ENCODE results near the gene SH3BGRL2.
A peak's percentile ranks its signal among the peaks of the same experiment; 100 is the strongest.

The SH3BGRL2 gene

DNA sequence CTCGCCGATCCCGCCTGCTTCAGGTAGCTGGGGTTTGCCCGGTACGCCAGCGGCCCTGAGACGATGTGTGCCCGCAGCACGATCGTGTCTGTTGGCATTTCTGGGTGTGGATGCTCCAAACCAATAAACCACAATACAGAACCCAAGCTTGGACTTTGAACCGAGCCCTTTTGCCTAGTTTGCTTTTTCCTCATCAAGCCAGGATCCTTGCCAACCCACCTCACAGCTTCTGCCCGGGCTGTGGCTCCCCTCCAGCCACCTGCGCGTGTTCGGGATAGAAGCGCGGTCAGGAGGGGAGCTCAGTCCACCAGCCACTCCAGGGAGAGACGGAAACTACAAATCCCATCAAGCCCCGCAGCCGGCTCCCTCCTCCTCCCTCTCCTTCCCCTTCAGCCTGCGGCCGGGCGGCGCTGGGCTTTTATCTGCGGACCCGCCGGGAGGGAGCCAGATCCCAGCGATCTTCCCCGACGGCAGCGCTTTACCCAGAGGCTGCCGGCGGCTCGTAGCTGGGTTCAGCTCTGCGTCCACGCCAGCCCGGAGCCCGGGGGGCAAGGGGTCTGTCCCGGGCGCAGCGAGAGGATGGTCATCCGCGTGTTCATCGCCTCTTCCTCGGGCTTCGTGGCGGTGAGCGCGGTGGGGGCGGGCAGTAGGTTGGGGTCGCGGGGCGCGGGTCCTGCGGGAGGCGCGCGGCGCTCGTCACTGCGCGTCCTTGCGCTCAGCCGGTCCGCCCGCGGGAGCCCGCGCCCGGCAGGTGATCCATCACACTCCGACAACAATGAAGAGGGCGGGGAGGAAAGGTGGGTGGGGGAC lies at the start of gene SH3BGRL2:
Gene SH3BGRL2 (plus strand): TSS at position 447 of the 810 bp plus-strand sequence. CDS start 133 bp downstream, at position 580.
- peak; percentile 50 for DNase-seq

DNA sequence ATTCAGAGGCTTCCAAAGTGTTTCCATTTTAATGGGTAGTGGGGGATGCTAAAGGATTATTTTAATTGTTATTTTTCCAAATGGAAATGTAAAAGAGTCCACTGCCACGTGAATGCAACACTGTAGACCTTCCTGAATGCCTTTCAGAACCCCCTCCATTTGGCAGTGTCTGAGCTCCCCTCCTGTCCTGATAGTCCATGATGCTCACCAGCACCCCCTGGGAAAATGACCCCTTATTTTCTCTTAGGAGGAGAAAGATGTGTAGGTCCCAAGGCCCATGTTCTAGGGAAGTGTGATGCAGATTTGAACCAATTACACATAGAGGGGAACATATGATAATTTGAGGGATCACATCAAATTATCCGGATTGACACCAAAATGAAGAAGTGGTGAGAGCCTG lies 46.8 kb upstream of the SH3BGRL2 start:
- no peak for DNase-seq

GRCh38 chr6:79586548-79586947 lies 44.6 kb upstream of the SH3BGRL2 start:
- no peak for DNase-seq

GRCh38 chr6:79589701-79590100 lies 41.4 kb upstream of the SH3BGRL2 start:
- no peak for DNase-seq

DNA sequence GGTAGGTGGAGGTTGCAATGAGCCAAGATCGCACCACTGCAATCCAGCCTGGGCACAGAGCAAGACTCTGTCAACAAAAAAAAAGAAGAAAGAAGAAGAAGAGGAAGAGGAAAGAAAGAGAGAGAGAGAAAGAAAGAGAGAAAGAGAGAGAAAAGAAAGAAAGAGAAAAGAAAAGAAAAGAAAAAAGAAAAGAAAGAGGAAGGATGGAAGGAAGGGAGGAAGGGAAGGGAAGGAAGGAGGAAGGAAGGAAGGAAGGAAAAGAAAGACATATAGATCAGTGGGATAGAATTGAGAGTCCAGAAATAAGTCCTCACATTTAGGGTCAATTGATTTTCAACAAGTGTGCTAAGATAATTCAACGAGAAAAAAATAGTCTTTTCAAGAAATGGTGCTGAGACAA lies 34.0 kb upstream of the SH3BGRL2 start:
- no peak for DNase-seq

DNA sequence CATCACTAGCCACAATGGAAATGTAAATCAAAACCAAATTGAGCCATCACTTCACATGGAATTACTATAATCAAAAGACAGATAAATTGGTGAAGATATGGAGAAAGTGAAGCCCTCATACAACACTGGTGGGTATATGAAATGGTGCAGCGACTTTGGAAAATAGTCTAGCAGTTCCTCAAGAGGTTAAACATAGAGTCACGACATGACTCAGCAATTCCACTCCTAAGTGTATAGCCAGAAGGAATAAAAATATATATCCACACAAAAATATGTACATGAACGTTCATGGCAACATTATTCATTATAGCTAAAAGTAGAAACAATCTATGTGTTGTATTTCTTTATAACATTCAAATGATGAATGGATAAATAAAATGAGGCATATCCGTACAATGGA lies 33.1 kb upstream of the SH3BGRL2 start:
- DNase-seq, result no peak

DNA sequence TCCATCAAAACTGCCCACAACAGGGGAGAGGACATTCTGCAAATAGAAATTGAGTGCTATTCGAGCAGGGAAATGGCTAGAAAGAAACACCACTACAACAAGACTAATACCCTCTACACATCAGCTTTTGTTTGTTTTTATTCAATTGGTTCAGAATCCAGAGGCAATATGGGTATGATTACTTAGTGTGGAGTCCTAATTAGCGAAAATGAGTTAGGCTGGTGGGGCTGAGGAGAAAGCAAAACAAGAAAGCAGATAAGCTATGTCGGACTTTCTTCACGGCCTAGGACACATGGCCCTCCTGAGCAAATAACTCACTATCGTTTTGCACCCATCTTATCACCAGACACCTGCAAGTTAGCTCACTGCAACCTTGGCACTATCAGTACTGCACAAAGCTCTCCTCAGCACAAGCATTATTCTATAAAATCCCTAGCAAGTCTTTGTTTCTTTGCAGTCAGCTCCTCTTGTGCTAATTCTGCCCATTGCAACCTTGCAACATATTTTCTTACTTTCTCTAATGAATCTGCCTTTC lies 31.3 kb upstream of the SH3BGRL2 start:
- no peak for DNase-seq

DNA sequence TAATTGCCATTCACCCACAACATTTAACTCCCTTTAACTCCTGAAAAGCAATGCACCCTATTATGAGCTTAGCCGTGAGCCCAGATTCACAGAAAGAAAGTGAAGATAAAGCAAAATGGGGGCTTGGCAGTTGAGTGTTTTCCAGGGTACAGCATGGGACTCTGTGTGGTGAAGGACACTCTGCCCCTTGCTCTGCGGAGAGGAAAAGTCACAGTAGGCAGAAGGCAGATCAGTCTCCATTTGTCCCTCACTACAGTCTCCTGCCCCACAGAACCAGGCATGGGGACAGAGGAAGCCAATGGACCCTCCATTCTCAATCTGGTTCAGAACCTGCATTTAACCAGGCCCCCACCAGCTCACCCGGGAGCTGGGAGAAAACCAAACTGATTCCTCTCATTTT lies 30.8 kb upstream of the SH3BGRL2 start:
- no peak for DNase-seq

DNA sequence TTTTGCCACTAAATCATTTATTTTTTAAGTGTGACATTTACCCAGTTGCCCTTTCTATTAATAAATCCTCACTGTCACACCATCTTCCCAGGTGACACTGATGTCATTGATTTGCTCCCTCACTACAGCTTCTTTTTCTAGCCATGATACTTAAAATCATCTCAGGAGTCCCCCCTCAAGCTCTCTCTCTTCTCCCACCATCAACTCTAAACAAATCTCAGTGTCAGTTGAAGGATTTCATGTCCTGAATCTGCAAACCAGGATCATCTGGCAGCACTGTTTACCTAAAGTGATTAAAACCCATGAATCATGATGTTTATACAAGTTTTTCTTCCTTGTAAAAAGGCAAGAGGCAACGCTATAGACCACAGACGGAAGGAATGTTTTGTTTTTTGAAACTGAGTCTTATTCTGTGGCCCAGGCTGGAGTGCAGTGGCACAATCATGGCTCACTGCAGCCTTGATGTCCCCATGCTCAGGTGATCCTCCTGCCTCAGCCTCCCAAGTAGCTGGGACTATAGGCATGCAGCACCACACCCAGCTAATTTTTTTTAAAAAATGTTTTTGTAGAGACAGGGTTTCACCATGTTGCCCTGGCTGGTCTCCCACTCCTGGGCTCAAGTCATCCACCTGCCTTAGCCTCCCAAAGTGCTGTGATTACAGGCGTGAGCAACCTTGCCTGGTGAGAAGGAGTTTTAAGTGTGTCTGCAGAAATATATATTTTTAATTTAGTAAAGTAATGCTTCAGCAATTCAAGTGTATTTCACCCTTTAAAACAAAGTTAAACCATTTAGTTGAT lies 30.1 kb upstream of the SH3BGRL2 start:
- DNase-seq, result no peak

GRCh38 chr6:79602859-79603258 lies 28.3 kb upstream of the SH3BGRL2 start:
- DNase-seq, result no peak

DNA sequence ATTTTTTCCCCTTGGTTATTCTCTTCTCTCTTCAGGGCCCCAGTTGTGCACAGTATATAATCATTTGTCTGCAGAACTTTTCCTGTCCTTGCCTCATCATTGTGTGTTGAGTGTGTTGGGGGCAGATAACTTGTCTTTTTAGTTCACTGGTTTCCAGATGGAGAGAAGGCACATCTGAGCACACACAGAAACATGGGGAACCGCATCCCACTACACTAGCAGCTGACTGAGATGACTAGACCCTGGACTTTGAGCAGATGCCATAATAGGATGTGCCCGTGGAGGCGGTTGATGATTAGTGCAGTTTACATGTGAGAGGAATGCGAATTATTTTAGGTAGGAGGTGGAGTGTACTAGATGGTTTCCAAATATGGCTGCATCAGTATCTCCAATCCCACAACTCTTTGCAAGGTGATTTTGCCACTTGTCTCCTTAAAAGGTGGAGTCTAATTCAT lies 26.5 kb upstream of the SH3BGRL2 start:
- DNase-seq, result no peak

GRCh38 chr6:79605061-79605460 lies 26.1 kb upstream of the SH3BGRL2 start:
- DNase-seq, result no peak

- DNase-seq, result no peak
These were observed 25.0 kb upstream of the SH3BGRL2 start for GRCh38 chr6:79605968-79606764.

DNA sequence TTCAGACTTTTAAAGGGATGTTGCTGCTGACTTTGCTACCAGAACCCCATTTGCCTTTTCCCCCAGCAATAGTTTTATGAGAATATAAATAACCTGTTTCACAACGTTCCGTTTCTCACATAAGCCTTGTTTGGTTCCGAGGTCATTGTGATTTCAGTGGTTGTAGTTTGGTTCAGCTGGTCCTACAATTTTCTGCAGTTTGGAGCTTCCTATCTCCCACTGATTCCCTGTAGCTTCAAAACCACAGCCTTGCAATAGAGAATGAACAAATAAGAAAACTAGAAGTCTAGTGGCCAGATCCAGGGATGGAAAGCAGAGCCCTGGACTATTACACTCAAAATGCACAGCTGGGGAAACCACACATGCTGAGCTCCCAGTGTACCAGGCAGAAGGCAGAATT lies 24.1 kb upstream of the SH3BGRL2 start:
- no peak for DNase-seq

DNA sequence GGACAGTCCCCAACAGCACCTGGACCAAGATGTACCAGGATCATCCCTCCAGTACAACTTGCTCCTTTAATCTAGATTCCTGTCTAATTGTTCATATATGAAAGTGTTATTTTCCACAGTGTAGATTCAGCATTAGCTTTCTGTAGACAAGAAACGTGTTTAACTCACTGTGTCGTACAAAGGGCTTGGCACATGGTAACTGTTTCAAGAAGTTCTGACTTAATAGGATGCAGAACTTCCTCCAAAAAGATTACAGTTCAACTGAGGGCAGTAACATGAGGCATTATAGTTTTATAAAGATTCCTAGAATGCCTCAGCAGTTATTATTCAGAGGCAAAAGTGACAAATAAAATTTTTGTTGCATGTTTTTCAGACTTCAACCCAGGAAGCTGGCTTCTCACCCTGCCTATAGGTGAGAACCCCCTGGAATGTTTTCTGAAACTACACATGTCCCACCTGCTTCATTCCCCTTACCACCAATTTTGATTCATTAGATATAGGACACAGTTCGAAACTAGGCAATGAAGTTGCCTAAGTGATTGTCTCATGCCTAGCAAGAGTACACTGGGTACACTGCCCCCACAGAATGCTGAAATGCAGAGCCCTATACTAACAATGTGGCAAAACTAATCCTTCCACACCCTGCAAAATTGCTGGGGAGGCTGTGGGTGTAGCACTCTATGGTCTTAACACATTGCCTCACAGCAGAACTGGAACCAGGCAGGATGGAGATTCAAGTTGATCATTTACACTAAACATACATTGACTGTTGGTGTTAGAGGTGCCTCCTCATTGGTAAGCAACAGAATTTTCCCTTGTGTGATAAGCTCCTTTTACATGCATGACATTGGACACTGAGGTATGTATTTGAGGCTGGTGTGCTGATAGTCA lies 22.6 kb upstream of the SH3BGRL2 start:
- DNase-seq, result no peak

GRCh38 chr6:79609225-79609595 lies 21.9 kb upstream of the SH3BGRL2 start:
- no peak for DNase-seq

DNA sequence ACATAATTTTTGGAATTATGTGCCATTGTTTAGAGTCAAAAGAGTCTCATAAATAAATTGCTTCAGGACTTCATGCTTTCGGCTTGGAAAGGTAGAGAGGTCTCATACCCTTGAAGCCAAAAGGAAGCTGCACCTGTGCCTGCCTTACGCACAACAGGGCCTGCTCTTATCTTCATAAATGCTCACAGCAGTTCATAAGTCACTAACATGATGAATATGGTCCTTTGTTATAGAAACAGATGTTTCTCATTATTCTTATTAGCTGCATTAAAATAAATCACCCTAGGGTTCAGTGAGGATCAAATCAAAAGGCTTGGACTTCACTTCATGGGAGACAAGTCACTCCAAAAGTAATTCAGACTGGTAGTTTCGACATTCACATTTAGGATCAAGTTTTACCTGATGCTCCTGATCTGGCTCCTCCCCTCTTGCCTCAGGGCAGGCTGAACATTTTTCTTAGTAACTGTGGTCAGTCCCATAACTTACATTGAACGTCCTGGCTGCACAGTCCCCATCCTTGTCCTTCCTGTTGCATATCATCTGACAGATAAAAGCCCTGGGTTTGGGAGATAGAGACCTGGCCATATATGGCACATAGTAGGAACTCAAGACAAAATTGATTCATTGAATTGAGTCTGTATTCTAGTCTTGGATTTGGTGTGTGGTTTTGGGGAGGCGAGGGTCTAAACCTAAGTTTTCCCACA lies 20.7 kb upstream of the SH3BGRL2 start:
- no peak for DNase-seq

DNA sequence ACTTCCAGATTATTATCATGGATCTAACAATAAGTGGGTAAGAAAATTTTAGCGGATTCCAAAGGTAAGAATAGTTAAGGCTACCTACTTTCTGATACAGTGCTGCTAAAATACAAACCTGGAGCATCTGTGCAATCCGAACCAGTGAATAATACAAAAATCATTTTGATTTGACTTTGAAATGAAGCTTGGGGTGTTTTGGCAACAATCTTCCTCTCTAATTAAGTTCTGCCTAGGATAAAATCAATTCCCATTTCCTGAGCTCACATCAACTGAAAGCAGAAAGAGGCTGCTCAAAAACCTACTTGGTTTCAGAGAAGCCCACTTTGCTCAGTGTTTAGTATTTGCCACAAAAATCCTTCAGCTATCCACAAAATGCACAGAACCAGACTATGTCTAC lies 18.7 kb upstream of the SH3BGRL2 start:
- DNase-seq, result no peak

- no peak for DNase-seq
These were observed 18.2 kb upstream of the SH3BGRL2 start for GRCh38 chr6:79612918-79613317.

- DNase-seq, result no peak
These were observed 17.2 kb upstream of the SH3BGRL2 start for GRCh38 chr6:79613912-79614311.
